Caco-2 (cell line): ENCODE measurements around the gene TDRD12. TPM values are rescaled to one million over a fixed set of nuclear protein-coding genes. Genes with fewer than 3 reads are reported as not detected.

Experiments
- BruUV-seq: library from RNA; stranded (reverse); fragments of 400-500 nt; replicated peaks from 2 replicates; lab custom pipeline; 2021; lab: Mats Ljungman, UMichigan
- CTCF ChIA-PET: fragments of 300-600 bp; sonication (Branson Sonifier 250); formaldehyde crosslinking; loops from one replicate; lab custom pipeline; 2022; ENCODE audit warnings: antibody characterized with exemption; lab: Charles Lee
- POLR2A ChIA-PET: fragments of 300-600 bp; sonication (Branson Sonifier 250); formaldehyde crosslinking; loops from one replicate; lab custom pipeline; 2022; ENCODE audit warnings: antibody characterized with exemption; lab: Charles Lee
- DNase-seq, 2 experiments: peaks; one replicate each; pipeline versions ENCODE4 v3.0.0 to v3.0.0-alpha.2; 2020 to 2022
- H3K27me3 ChIP-seq: replicated peaks from 2 replicates; pipeline ENCODE4 v1.6.0; 2011; ENCODE audit warnings: low read length; ENCODE audit not compliant: control insufficient read depth, insufficient read depth
- H3K36me3 ChIP-seq: 2 replicates; pipeline ENCODE4 v1.5.1; 2011; ENCODE audit warnings: low read length; ENCODE audit not compliant: control insufficient read depth, insufficient read depth
- H3K4me1 ChIP-seq: fragments of 250-450 bp; sonication (Bioruptor Pico); 2 replicates; pipeline ENCODE4 v1.5.1; 2020; ENCODE audit warnings: mild to moderate bottlenecking
- H3K4me3 ChIP-seq: 2 replicates; pipeline ENCODE4 v1.5.1; 2011; ENCODE audit warnings: low read depth, mild to moderate bottlenecking, control low read depth, low read length
- H3K9me3 ChIP-seq: fragments of 250-450 bp; sonication (Bioruptor Pico); 2 replicates; pipeline ENCODE4 v1.5.1; 2020; ENCODE audit warnings: mild to moderate bottlenecking, moderate library complexity
- H3K27ac Mint-ChIP-seq: one replicate; pipeline ENCODE4 v1.8.0; 2022; ENCODE audit warnings: mixed read lengths; ENCODE audit not compliant: unreplicated experiment
- H3K27me3 Mint-ChIP-seq: one replicate; pipeline ENCODE4 v1.8.0; 2022; ENCODE audit warnings: mixed read lengths; ENCODE audit not compliant: insufficient read depth, unreplicated experiment
- H3K36me3 Mint-ChIP-seq: one replicate; pipeline ENCODE4 v1.8.0; 2022; ENCODE audit warnings: mild to moderate bottlenecking, mixed read lengths; ENCODE audit not compliant: insufficient read depth, unreplicated experiment
- H3K4me1 Mint-ChIP-seq: one replicate; pipeline ENCODE4 v1.8.0; 2022; ENCODE audit warnings: low read depth, mixed read lengths; ENCODE audit not compliant: unreplicated experiment
- H3K4me3 Mint-ChIP-seq: one replicate; pipeline ENCODE4 v1.8.0; 2022; ENCODE audit warnings: mild to moderate bottlenecking, moderate library complexity, mixed read lengths; ENCODE audit not compliant: unreplicated experiment
- H3K9me3 Mint-ChIP-seq: one replicate; pipeline ENCODE4 v1.8.0; 2022; ENCODE audit warnings: mixed read lengths; ENCODE audit not compliant: unreplicated experiment
- CTCF ChIP-seq, 2 experiments: fragments of 200-600 bp in 1 of 2; IDR thresholded peaks; 1 replicate in 1 of 2; 2 replicates in 1 of 2; pipeline versions ENCODE4 v1.5.1 to v1.8.0; 2011 to 2022; ENCODE audit warnings: antibody characterized with exemption in 1 of 2, control low read depth in 1 of 2, inconsistent platforms in 1 of 2, low read depth in 1 of 2, low read length in 1 of 2, mild to moderate bottlenecking in 1 of 2, moderate library complexity in 1 of 2; ENCODE audit not compliant: insufficient read depth in 1 of 2, severe bottlenecking in 1 of 2, unreplicated experiment in 1 of 2
- intact Hi-C: fragments of 100-400 bp; cut with micrococcal nuclease; formaldehyde crosslinking; loops from one replicate; pipeline ENCODE4 v1.10.0; 2022; ENCODE audit not compliant: unreplicated experiment
- total RNA-seq: library from RNA; stranded (reverse); gene quantifications from 2 replicates; pipeline ENCODE4 v1.2.3, GENCODE V29; 2022

The TDRD12 gene
- total RNA-seq, 1 experiment from 2014 or later, result 0.11 TPM

GRCh38 chr19:32680986-32681385 is 38.6 kb upstream of the TDRD12 start:
- ChIA-PET POLR2A (interaction anchor here (0.6 kb wide), 1 partner anchor 182 kb away, joined by 3 read pairs; no protein-coding TSS in a partner anchor), CTCF (interaction anchor here (0.6 to 0.7 kb wide), 2 partner anchors 278 to 506 kb away, joined by 3 read pairs; no protein-coding TSS in a partner anchor)
- Mint-ChIP-seq H3K27ac (no peak overlapping the region), H3K4me3 (no peak overlapping the region), H3K36me3 (no peaks in the 10 kb centered on the region), H3K9me3 (no peaks in the 10 kb centered on the region), H3K27me3 (no peaks in the 10 kb centered on the region), H3K4me1 (peaks cover 12% of the 10 kb centered on the region)
- no peaks in the 10 kb centered on the region for H3K9me3 ChIP-seq
- intact Hi-C loops, result no loop called here
- H3K36me3 ChIP-seq, result no peaks in the 10 kb centered on the region
- H3K4me3 ChIP-seq, result no peak overlapping the region
- H3K4me1 ChIP-seq, result peaks cover 15% of the 10 kb centered on the region; the same call in 1 of the 2 replicates
- no TSS peak for BruUV-seq
- TF ChIP-seq CTCF (IDR thresholded peaks at IDR 0.05; ENCODE audit: insufficient read depth in 1 of 2, low read depth in 1 of 2, low read length in 1 of 2, severe bottlenecking in 1 of 2, unreplicated experiment in 1 of 2), result no peak
- no peaks in the 10 kb centered on the region for H3K27me3 ChIP-seq
- DNase-seq, result no peak

GRCh38 chr19:32682317-32682716 is 37.2 kb upstream of the TDRD12 start:
- BruUV-seq, result no TSS peak
- Mint-ChIP-seq H3K4me3 (no peak overlapping the region), H3K27me3 (no peaks in the 10 kb centered on the region), H3K27ac (no peak overlapping the region), H3K9me3 (no peaks in the 10 kb centered on the region), H3K36me3 (no peaks in the 10 kb centered on the region), H3K4me1 (peaks cover 9% of the 10 kb centered on the region)
- no peak for TF ChIP-seq CTCF (IDR thresholded peaks at IDR 0.05; ENCODE audit: insufficient read depth in 1 of 2, low read depth in 1 of 2, low read length in 1 of 2, severe bottlenecking in 1 of 2, unreplicated experiment in 1 of 2)
- no peaks in the 10 kb centered on the region for H3K36me3 ChIP-seq
- peaks cover 8% of the 10 kb centered on the region; the same call in 1 of the 2 replicates for H3K4me1 ChIP-seq
- H3K27me3 ChIP-seq, result no peaks in the 10 kb centered on the region
- DNase-seq, result no peak
- ChIA-PET CTCF (no interaction called here), POLR2A (no interaction called here)
- intact Hi-C loops, result no loop called here
- no peak overlapping the region for H3K4me3 ChIP-seq
- H3K9me3 ChIP-seq, result no peaks in the 10 kb centered on the region

GRCh38 chr19:32686847-32687475 is 32.6 kb upstream of the TDRD12 start:
- H3K4me1 ChIP-seq, result peaks cover 11% of the 10 kb centered on the region; the same call in 1 of the 2 replicates
- no peaks in the 10 kb centered on the region for H3K27me3 ChIP-seq
- no peaks in the 10 kb centered on the region for H3K9me3 ChIP-seq
- Mint-ChIP-seq H3K27ac (no peak overlapping the region), H3K4me3 (no peak overlapping the region), H3K27me3 (no peaks in the 10 kb centered on the region), H3K9me3 (no peaks in the 10 kb centered on the region), H3K4me1 (peaks cover 7% of the 10 kb centered on the region), H3K36me3 (no peaks in the 10 kb centered on the region)
- ChIA-PET POLR2A (no interaction called here), CTCF (no interaction called here)
- no peak for TF ChIP-seq CTCF (IDR thresholded peaks at IDR 0.05; ENCODE audit: insufficient read depth in 1 of 2, low read depth in 1 of 2, low read length in 1 of 2, severe bottlenecking in 1 of 2, unreplicated experiment in 1 of 2)
- BruUV-seq, result no TSS peak
- no peak for DNase-seq
- intact Hi-C loops, result no loop called here
- H3K4me3 ChIP-seq, result no peak overlapping the region
- no peaks in the 10 kb centered on the region for H3K36me3 ChIP-seq
